Mucosa of gallbladder (tissue), 1 donor: Measurements from ENCODE around the gene TNFRSF19. TPM values are rescaled to one million over a fixed set of nuclear protein-coding genes. Genes with fewer than 3 reads are reported as not detected.
"Not testable (repeated sequence)": the region's sequence is repeated elsewhere in the genome, so short reads cannot be mapped to it uniquely, and the experiment has no call there.

ENCODE experiments used
- DNase-seq: peaks from one replicate; pipeline ENCODE4 v3.0.0-alpha.2; 2020; ENCODE audit warnings: low spot score
- total RNA-seq: library from RNA; stranded (reverse); gene quantifications from one replicate; pipeline ENCODE4 v1.2.1, GENCODE V29; 2021
- donor health status: DM: no; HTN: no; CAD: no.

The TNFRSF19 gene
- 6.4 TPM for total RNA-seq

- DNase-seq, result no peak
Measured at GRCh38 chr13:23570099-23570920, at the start of gene TNFRSF19. TSS of gene TNFRSF19 (plus strand) at chr13:23570412. CDS start at chr13:23590184, 19,772 bp downstream.

- DNase-seq, result not testable (repeated sequence)
Measured at GRCh38 chr13:23529926-23530325, 40.3 kb upstream of the TNFRSF19 start.

DNA sequence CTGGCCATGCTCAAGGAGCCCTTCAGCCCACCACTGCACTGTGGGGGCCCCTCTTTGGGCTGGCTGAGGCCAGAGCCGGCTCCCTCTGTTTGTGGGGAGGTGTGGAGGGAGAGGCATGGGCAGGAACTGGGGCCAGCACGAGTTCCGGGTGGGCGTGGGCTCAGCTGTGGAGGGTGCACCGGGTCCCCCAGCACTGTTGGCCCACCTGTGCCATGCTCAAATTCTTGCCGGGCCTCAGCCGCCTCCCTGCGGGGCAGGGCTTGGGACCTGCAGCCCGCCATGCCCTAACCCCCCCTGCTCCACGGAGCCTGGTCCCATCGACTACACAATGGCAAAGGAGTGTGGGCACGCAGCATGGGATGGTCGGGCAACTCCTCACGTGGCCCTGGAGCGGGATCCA, 38.8 kb upstream of the TNFRSF19 start:
- no peak for DNase-seq

DNA sequence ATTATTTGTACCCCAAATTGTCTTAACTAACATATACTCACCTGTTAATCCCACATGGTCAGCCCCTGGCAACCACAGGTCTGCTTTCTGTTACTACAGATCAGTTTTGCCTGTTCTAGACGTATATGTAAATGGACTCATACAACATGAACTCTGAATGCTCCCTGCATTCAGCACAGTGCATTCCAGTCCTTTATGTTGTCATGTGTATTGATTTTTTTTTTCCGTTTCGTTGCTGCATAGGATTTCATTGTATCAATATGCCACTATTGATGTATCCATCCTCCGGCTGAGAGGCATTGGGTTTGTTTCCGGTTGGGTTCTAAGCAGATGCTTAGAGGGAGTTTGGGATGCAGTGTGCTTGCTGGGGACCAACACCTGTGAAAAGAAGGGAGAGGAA, 36.1 kb upstream of the TNFRSF19 start:
- DNase-seq, result no peak

DNA sequence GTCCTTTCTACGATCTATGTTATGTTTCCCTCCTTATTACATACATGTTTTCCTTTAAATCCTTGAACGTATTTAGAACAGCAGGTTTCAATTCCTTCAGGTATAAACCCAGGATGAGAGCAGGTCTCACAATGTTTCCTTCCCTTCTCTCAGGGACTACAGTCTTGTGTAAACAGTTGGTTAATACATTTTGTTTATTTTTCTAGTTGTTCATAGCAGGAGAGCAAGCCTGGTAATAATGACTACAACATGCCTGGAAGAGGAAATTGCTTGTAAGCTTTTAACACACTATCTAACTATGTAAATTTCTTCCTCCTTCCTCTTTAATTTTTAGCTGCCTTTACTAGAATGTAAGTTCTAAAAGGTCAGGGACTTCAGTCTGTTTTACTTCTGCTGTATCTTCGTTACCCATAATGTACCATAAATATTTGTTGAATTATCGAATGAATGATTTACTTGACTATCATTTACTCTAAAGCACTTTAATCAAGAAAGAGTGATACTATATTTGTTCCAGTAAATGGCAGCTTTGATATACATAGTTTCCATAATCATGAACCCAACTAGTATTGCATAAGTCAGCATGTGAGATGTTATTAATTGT, 28.9 kb upstream of the TNFRSF19 start:
- DNase-seq, result no peak

GRCh38 chr13:23544668-23545067, 25.5 kb upstream of the TNFRSF19 start:
- DNase-seq, result no peak

GRCh38 chr13:23547000-23547590, 23.1 kb upstream of the TNFRSF19 start:
- no peak for DNase-seq

GRCh38 chr13:23549724-23550123, 20.5 kb upstream of the TNFRSF19 start:
- DNase-seq, result no peak

DNA sequence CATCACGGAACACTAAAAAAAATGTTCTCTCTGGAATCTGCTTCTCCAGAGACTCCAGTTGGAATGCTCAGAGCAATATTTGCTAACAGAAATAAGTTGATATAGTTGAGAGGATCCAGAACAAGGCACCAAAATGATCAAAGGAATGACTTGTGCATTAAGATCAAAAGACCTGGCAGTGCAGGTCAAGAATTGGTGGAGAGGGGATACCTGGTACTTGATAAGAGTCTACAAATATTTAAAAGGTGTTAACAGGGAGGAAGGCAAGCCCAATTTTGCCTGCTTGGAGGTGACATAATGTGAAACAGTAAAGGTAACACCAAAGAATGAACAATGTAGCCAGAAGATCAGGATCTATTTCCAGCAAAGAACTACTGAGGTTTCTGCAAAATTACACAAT, 20.0 kb upstream of the TNFRSF19 start:
- no peak for DNase-seq

GRCh38 chr13:23551213-23552008, 18.8 kb upstream of the TNFRSF19 start:
- DNase-seq, result no peak

- DNase-seq, result no peak
Measured at GRCh38 chr13:23552171-23552570, 18.0 kb upstream of the TNFRSF19 start.

DNA sequence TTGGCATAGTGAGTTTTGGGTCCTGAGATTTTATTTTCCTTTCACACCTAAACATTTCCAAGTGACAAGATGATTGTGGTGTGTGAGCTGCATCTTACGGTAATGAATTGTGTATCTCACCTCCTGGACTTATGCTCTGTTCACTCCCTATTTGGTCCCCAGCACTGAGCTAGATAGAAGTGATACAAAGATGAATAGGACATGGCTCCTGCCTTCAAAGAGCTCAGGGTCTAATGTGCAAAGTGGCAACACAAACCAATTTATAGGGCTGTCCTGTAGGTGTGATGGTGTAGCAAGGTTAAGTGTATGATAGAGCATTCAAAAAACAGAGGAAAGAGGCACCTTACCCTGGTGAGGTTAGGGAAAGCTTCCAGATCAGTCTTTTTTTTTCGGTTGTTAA, 17.6 kb upstream of the TNFRSF19 start:
- no peak for DNase-seq

DNA sequence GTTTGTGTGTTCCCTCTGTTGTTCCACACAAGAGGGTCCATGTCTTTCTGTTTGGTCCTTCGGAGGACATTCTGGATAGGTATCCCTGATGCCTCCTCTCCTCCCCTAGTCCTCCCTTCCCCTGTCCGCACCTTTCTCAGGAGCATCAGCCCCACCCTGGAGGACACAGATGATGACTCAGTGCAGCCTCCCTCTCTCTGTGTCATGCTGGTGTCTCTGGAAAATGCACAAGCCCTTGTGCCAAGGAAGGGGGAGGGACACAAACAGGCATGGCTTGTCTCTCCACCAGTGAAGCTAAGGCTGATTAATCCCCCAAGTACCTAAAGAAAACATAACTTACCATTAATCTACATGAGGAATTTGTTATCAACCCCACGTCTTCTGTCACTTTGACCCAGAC, 16.2 kb upstream of the TNFRSF19 start:
- DNase-seq, result no peak

DNA sequence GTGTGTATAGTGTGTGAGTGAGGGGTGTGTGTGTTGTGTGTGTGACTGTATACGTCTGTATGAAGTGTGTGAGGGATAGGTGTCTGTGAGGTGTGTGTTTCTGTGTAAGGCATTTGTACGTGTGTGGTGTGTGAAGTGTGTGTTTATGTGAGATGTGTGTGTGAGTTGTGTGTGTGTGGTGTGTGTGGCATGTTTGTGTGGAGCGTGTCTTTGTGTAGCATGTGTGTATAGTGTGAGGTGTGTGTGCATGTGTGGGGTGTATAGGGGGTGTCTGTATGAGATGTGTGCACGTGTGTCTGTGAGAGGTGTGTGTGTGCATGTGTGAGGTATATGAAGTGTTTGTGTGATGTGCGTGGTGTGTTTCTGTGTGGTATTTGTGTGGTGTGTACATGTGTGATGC, 13.2 kb upstream of the TNFRSF19 start:
- DNase-seq, result no peak

GRCh38 chr13:23557733-23558132, 12.5 kb upstream of the TNFRSF19 start:
- DNase-seq, result no peak

GRCh38 chr13:23558675-23559536, 11.3 kb upstream of the TNFRSF19 start:
- DNase-seq, result peak; percentile 20

- no peak for DNase-seq
Measured at GRCh38 chr13:23560571-23561089, 9.6 kb upstream of the TNFRSF19 start.

GRCh38 chr13:23561261-23561660, 9.0 kb upstream of the TNFRSF19 start:
- no peak for DNase-seq

DNA sequence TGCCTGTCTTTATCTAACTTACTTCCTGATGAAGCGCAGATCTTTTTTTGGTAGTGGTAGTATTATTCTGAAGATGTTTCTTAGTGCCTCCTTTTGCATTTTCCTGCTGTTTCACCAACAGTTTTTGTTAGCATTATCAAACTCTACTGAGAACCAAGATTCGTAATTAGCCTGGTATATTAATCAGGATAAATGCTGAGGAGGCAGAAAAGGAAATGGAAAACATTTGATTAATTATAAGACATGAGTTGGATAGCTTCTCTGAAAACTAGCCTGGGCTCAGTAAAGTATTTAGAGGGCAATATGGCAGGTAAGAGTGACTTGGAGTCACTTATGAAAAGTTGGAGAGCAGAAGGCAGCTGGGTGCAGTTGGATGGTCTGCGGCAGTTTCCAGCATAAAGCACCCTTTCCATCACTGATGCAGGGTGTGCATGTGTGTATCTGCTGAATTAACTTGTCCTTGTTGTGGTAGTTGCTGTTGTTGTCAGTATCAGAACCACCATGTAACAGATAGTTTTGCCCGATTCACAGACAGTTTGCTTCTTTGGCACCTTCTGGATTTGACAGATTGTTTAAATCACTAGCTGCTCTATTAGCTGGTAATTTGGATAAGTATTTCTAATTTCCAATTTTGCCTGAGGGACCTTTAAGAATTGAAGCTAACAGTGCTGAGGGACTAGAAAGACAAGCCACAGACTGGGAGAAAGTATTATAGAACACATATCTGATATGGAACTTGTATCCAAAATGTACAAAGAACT, 6.9 kb upstream of the TNFRSF19 start:
- no peak for DNase-seq

- DNase-seq, result no peak
Measured at GRCh38 chr13:23567906-23568460, 2.2 kb upstream of the TNFRSF19 start.
